ENCODE data around the gene FGR. TPM values are rescaled to one million over a fixed set of nuclear protein-coding genes. Genes with fewer than 3 reads are reported as not detected.

The FGR gene
- total RNA-seq, 1 experiment from 2014 or later, result not detected

DNA sequence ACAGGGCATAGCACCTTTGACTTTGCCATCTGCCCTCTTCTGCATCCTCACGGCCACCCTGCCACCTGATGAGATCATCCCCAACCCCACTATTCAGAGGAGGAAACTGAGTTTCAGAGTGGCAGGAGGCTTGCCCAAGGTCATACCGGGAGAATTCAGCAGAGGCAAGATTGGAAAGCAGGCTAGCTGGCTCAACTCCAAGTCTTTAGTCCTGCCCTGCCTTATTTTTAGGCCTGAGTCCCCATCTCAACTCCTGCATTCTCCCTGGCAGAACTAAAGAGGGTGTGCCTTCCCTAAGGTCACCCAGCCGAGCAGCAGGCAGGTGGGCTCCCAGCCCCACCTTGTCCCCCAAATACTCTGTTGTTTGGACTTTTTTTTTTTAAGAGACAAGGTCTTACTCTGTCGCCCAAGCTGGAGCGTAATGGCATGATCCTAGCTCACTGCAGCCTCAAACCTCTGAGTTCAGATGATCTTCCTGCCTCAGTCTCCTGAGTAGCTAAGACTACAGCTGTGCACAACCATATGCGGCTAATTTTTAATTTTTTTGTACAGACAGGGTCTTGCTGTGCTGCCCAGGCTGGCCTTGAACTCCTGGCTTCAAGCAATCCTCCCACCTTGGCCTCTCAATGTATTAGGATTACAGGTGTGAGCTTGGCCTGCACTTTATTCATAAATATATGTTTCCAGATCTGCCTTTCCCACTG lies 13.8 kb upstream of the FGR start:
- no peaks in the 10 kb centered on the region for H3K36me3 ChIP-seq (ENCODE audit: control insufficient read depth in 1 of 2, insufficient read depth in 2 of 2, low read length in 2 of 2)
- no peaks in the 10 kb centered on the region for H3K9me2 ChIP-seq (ENCODE audit: insufficient read depth)
- DNase-seq (ENCODE audit: low read depth, low spot score), result no peak
- RAD21 ChIA-PET (ENCODE audit: low non-redundant PET in 1 of 2, low total read pairs in 2 of 2, uncharacterized antibody in 2 of 2, unreplicated experiment in 2 of 2), result no interaction called here
- H3K4me2 ChIP-seq (ENCODE audit: low read length), result no peak overlapping the region
- CTCF ChIA-PET, result interaction anchor here (1.1 kb wide), 2 partner anchors 14 to 21 kb away, joined by 3 to 5 read pairs; no protein-coding TSS in a partner anchor
- no TSS peak for BruUV-seq (replicated peaks)
- no peak overlapping the region for H3K9ac ChIP-seq (ENCODE audit: low read length)
- H3K9me3 ChIP-seq (ENCODE audit: control insufficient read depth in 1 of 2, insufficient read depth in 1 of 2, low read depth in 1 of 2, low read length in 2 of 2), result no peaks in the 10 kb centered on the region
- intact Hi-C loops (cut with micrococcal nuclease), result no loop called here
- H3K27ac ChIP-seq (ENCODE audit: low read depth, low read length), result no peak overlapping the region
- peaks cover 16 to 38% of the 10 kb centered on the region in 2 experiments for H3K4me1 ChIP-seq (ENCODE audit: control insufficient read depth in 1 of 2, insufficient read depth in 2 of 2, low read length in 2 of 2)
- H4K20me1 ChIP-seq (ENCODE audit: insufficient read depth), result no peaks in the 10 kb centered on the region
- TF ChIP-seq TCF7L2 (IDR thresholded peaks at IDR 0.05; ENCODE audit: borderline replicate concordance, extremely low read depth, insufficient read depth, insufficient read length), result no peak
- TF ChIP-seq, protein P1, sequence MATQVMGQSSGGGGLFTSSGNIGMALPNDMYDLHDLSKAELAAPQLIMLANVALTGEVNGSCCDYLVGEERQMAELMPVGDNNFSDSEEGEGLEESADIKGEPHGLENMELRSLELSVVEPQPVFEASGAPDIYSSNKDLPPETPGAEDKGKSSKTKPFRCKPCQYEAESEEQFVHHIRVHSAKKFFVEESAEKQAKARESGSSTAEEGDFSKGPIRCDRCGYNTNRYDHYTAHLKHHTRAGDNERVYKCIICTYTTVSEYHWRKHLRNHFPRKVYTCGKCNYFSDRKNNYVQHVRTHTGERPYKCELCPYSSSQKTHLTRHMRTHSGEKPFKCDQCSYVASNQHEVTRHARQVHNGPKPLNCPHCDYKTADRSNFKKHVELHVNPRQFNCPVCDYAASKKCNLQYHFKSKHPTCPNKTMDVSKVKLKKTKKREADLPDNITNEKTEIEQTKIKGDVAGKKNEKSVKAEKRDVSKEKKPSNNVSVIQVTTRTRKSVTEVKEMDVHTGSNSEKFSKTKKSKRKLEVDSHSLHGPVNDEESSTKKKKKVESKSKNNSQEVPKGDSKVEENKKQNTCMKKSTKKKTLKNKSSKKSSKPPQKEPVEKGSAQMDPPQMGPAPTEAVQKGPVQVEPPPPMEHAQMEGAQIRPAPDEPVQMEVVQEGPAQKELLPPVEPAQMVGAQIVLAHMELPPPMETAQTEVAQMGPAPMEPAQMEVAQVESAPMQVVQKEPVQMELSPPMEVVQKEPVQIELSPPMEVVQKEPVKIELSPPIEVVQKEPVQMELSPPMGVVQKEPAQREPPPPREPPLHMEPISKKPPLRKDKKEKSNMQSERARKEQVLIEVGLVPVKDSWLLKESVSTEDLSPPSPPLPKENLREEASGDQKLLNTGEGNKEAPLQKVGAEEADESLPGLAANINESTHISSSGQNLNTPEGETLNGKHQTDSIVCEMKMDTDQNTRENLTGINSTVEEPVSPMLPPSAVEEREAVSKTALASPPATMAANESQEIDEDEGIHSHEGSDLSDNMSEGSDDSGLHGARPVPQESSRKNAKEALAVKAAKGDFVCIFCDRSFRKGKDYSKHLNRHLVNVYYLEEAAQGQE (IDR thresholded peaks at IDR 0.05; ENCODE audit: low read depth), result no peak
- TF ChIP-seq CEBPB (IDR thresholded peaks at IDR 0.05; ENCODE audit: low read depth), result no peak
- TF ChIP-seq YY1 (IDR thresholded peaks at IDR 0.05; ENCODE audit: extremely low read depth, insufficient replicate concordance, low read depth, low read length), result no peak
- no peak for TF ChIP-seq EZH2phosphoT487 (IDR thresholded peaks at IDR 0.05; ENCODE audit: borderline replicate concordance)
- TF ChIP-seq, protein P2, sequence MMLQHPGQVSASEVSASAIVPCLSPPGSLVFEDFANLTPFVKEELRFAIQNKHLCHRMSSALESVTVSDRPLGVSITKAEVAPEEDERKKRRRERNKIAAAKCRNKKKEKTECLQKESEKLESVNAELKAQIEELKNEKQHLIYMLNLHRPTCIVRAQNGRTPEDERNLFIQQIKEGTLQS (IDR thresholded peaks at IDR 0.05), result no peak
- TF ChIP-seq, protein P3, sequence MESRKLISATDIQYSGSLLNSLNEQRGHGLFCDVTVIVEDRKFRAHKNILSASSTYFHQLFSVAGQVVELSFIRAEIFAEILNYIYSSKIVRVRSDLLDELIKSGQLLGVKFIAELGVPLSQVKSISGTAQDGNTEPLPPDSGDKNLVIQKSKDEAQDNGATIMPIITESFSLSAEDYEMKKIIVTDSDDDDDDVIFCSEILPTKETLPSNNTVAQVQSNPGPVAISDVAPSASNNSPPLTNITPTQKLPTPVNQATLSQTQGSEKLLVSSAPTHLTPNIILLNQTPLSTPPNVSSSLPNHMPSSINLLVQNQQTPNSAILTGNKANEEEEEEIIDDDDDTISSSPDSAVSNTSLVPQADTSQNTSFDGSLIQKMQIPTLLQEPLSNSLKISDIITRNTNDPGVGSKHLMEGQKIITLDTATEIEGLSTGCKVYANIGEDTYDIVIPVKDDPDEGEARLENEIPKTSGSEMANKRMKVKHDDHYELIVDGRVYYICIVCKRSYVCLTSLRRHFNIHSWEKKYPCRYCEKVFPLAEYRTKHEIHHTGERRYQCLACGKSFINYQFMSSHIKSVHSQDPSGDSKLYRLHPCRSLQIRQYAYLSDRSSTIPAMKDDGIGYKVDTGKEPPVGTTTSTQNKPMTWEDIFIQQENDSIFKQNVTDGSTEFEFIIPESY (IDR thresholded peaks at IDR 0.05; ENCODE audit: extremely low read depth, insufficient replicate concordance, low read length), result no peak
- TF ChIP-seq SRF (IDR thresholded peaks at IDR 0.05; ENCODE audit: low read depth), result no peak
- no peak for TF ChIP-seq RAD21 (IDR thresholded peaks at IDR 0.05; ENCODE audit: low read depth)
- no peak for TF ChIP-seq EZH2 (IDR thresholded peaks at IDR 0.05)
- no peak for TF ChIP-seq POLR2A (IDR thresholded peaks at IDR 0.05; ENCODE audit: borderline replicate concordance, extremely low read depth, insufficient read depth, insufficient read length)
- no peak for TF ChIP-seq FOSL1 (IDR thresholded peaks at IDR 0.05; ENCODE audit: low read depth)
- TF ChIP-seq, protein P4, sequence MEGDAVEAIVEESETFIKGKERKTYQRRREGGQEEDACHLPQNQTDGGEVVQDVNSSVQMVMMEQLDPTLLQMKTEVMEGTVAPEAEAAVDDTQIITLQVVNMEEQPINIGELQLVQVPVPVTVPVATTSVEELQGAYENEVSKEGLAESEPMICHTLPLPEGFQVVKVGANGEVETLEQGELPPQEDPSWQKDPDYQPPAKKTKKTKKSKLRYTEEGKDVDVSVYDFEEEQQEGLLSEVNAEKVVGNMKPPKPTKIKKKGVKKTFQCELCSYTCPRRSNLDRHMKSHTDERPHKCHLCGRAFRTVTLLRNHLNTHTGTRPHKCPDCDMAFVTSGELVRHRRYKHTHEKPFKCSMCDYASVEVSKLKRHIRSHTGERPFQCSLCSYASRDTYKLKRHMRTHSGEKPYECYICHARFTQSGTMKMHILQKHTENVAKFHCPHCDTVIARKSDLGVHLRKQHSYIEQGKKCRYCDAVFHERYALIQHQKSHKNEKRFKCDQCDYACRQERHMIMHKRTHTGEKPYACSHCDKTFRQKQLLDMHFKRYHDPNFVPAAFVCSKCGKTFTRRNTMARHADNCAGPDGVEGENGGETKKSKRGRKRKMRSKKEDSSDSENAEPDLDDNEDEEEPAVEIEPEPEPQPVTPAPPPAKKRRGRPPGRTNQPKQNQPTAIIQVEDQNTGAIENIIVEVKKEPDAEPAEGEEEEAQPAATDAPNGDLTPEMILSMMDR (IDR thresholded peaks at IDR 0.05 in 2 of 3, conservative IDR thresholded peaks at IDR 0.05 in 1 of 3; ENCODE audit: borderline replicate concordance in 1 of 3, insufficient read depth in 1 of 3, low read depth in 2 of 3, low read length in 2 of 3), result no peak
- TF ChIP-seq ZNF274 (IDR thresholded peaks at IDR 0.05; ENCODE audit: low read depth, low read length), result no peak
- no peak for TF ChIP-seq ELF1 (IDR thresholded peaks at IDR 0.05; ENCODE audit: borderline replicate concordance, low read depth)
- no peak for TF ChIP-seq EGR1 (IDR thresholded peaks at IDR 0.05; ENCODE audit: low read depth)
- TF ChIP-seq, protein P5, sequence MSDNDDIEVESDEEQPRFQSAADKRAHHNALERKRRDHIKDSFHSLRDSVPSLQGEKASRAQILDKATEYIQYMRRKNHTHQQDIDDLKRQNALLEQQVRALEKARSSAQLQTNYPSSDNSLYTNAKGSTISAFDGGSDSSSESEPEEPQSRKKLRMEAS (IDR thresholded peaks at IDR 0.05), result no peak
- no peaks in the 10 kb centered on the region for H3K27me3 ChIP-seq (ENCODE audit: insufficient read depth, low read length)
- H2AFZ ChIP-seq (ENCODE audit: low read depth, low read length, poor library complexity, severe bottlenecking), result no peak overlapping the region
- no peak overlapping the region for H3K4me3 ChIP-seq (replicated peaks in 1 of 2; ENCODE audit: low read depth in 1 of 2, low read length in 2 of 2)
- no peak for ATAC-seq
- POLR2A ChIA-PET, result no interaction called here
- no peaks in the 10 kb centered on the region for H3K79me2 ChIP-seq (ENCODE audit: insufficient read depth, low read length)
